Liver (tissue), 9 donors: ENCODE data around the gene BCL2L14. TPM values are rescaled to one million over a fixed set of nuclear protein-coding genes. Genes with fewer than 3 reads are reported as not detected.
A peak's percentile ranks its signal among the peaks of the same experiment; 100 is the strongest.

Source experiments
- DNase-seq: peaks from one replicate; pipeline ENCODE4 v3.0.0-alpha.2; 2017; ENCODE audit warnings: low spot score
- H3K27ac ChIP-seq, 2 donors: one replicate each; pipeline ENCODE4 v1.7.0; 2013; ENCODE audit warnings: inconsistent platforms in 2 of 2, low read length in 2 of 2, control low read depth in 1 of 2, low read depth in 1 of 2, mild to moderate bottlenecking in 1 of 2
- H3K27me3 ChIP-seq, 4 donors: one replicate each; pipeline versions ENCODE4 v1.6.1 to v1.7.0; 2013; ENCODE audit warnings: low read length in 3 of 4, inconsistent platforms in 1 of 4, mild to moderate bottlenecking in 1 of 4, moderate library complexity in 1 of 4; ENCODE audit not compliant: control insufficient read depth in 4 of 4, insufficient read depth in 4 of 4
- H3K36me3 ChIP-seq, 4 donors: one replicate each; pipeline versions ENCODE4 v1.6.1 to v1.7.0; 2013; ENCODE audit warnings: low read length in 3 of 4, mild to moderate bottlenecking in 3 of 4, low read depth in 1 of 4, moderate library complexity in 1 of 4; ENCODE audit not compliant: control insufficient read depth in 4 of 4, insufficient read depth in 3 of 4
- H3K4me1 ChIP-seq, 4 donors: one replicate each; pipeline versions ENCODE4 v1.6.1 to v1.7.0; 2013; ENCODE audit warnings: low read length in 3 of 4, mild to moderate bottlenecking in 3 of 4, moderate library complexity in 1 of 4; ENCODE audit not compliant: control insufficient read depth in 4 of 4, insufficient read depth in 4 of 4
- H3K4me3 ChIP-seq, 3 donors: one replicate each; pipeline versions ENCODE4 v1.6.1 to v1.7.0; 2013; ENCODE audit warnings: low read length in 3 of 3, control low read depth in 1 of 3, low read depth in 1 of 3, mild to moderate bottlenecking in 1 of 3
- H3K9ac ChIP-seq, 2 donors: one replicate each; pipeline ENCODE4 v1.7.0; 2013; ENCODE audit warnings: low read length in 2 of 2, mild to moderate bottlenecking in 2 of 2, moderate library complexity in 2 of 2, control low read depth in 1 of 2, low read depth in 1 of 2
- H3K9me3 ChIP-seq, 4 donors: one replicate each; pipeline versions ENCODE4 v1.6.1 to v1.7.0; 2013; ENCODE audit warnings: low read length in 3 of 4; ENCODE audit not compliant: control insufficient read depth in 4 of 4
- EGR1 ChIP-seq, 2 donors: IDR thresholded peaks; 2 replicates each; pipeline ENCODE4 v1.6.1; 2016 to 2018; ENCODE audit warnings: antibody characterized with exemption in 2 of 2, low read depth in 2 of 2
- FOXA1 ChIP-seq: IDR thresholded peaks from 2 replicates; pipeline ENCODE4 v1.6.1; 2016; ENCODE audit warnings: antibody characterized with exemption
- FOXA2 ChIP-seq: IDR thresholded peaks from 2 replicates; pipeline ENCODE4 v1.6.1; 2016; ENCODE audit warnings: antibody characterized with exemption
- HNF4A ChIP-seq, 2 donors: conservative IDR thresholded peaks; 2 replicates each; pipeline ENCODE4 v1.6.1; 2016; ENCODE audit warnings: antibody characterized with exemption in 2 of 2, mild to moderate bottlenecking in 2 of 2
- HNF4G ChIP-seq: IDR thresholded peaks from 2 replicates; pipeline ENCODE4 v1.6.1; 2016; ENCODE audit warnings: antibody characterized with exemption
- JUND ChIP-seq, 2 donors: IDR thresholded peaks; 2 replicates each; pipeline ENCODE4 v1.6.1; 2016; ENCODE audit warnings: antibody characterized with exemption in 2 of 2
- MAX ChIP-seq: IDR thresholded peaks from 2 replicates; pipeline ENCODE4 v1.6.1; 2016; ENCODE audit warnings: antibody characterized with exemption
- NR2F2 ChIP-seq: IDR thresholded peaks from 2 replicates; pipeline ENCODE4 v1.6.1; 2016; ENCODE audit warnings: antibody characterized with exemption
- RAD21 ChIP-seq, 2 donors: IDR thresholded peaks; 2 replicates each; pipeline ENCODE4 v1.6.1; 2016; ENCODE audit warnings: antibody characterized with exemption in 2 of 2, mild to moderate bottlenecking in 2 of 2
- RXRA ChIP-seq, 2 donors: IDR thresholded peaks; 2 replicates each; pipeline ENCODE4 v1.6.1; 2017 to 2018; ENCODE audit warnings: antibody characterized with exemption in 2 of 2, mild to moderate bottlenecking in 1 of 2
- TAF1 ChIP-seq: conservative IDR thresholded peaks from 2 replicates; pipeline ENCODE4 v1.6.1; 2016; ENCODE audit warnings: antibody characterized with exemption, mild to moderate bottlenecking
- YY1 ChIP-seq: IDR thresholded peaks from 2 replicates; pipeline ENCODE4 v1.6.1; 2016; ENCODE audit warnings: antibody characterized with exemption, mild to moderate bottlenecking
- ZBTB33 ChIP-seq: IDR thresholded peaks from 2 replicates; pipeline ENCODE4 v1.6.1; 2016; ENCODE audit warnings: antibody characterized with exemption
- WGBS: extraction: QIAGEN DNeasy Blood & Tissue Kit; methylation state at CpG from one replicate; pipeline ENCODE4 v1.1.7; 2013; 5-methylcytosine and 5-hydroxymethylcytosine counted together
- polyA plus RNA-seq, 2 donors: library from polyadenylated mRNA; stranded (reverse) in 1 of 2; unstranded in 1 of 2; fragments of 200-250 nt in 1 of 2; fragments of >200 nt in 1 of 2; fragmentation: Nextera tagmentation in 1 of 2; extraction: Ambion mirVana in 1 of 2; gene quantifications; one replicate each; pipeline versions ENCODE4 v1.2.1 to v1.2.3, GENCODE V29; 2013 to 2015
- total RNA-seq, 2 donors: library from RNA; depleted of rRNA; stranded (reverse); fragments of >200 nt; gene quantifications; one replicate each; pipeline ENCODE4 v1.2.3, GENCODE V29; 2014
- TF ChIP-seq, protein P1 (sequence below): IDR thresholded peaks from 2 replicates; pipeline ENCODE4 v1.6.1; 2016; ENCODE audit warnings: antibody characterized with exemption, mild to moderate bottlenecking
- TF ChIP-seq, protein P2 (sequence below): fragments of 150-350 bp; IDR thresholded peaks from 2 replicates; pipeline ENCODE4 v1.5.1; 2017; ENCODE audit warnings: improper control_type of control experiment, low read depth, low read length; ENCODE audit not compliant: missing input control
- donor health status: healthy.
- donor health status: healthy.
- donor health status: healthy.
- donor health status: healthy.
- donor health status: healthy.

BCL2L14 gene
- total and polyA plus RNA-seq, 4 donors: 0.15 to 2.5 (median 0.19) TPM

DNA sequence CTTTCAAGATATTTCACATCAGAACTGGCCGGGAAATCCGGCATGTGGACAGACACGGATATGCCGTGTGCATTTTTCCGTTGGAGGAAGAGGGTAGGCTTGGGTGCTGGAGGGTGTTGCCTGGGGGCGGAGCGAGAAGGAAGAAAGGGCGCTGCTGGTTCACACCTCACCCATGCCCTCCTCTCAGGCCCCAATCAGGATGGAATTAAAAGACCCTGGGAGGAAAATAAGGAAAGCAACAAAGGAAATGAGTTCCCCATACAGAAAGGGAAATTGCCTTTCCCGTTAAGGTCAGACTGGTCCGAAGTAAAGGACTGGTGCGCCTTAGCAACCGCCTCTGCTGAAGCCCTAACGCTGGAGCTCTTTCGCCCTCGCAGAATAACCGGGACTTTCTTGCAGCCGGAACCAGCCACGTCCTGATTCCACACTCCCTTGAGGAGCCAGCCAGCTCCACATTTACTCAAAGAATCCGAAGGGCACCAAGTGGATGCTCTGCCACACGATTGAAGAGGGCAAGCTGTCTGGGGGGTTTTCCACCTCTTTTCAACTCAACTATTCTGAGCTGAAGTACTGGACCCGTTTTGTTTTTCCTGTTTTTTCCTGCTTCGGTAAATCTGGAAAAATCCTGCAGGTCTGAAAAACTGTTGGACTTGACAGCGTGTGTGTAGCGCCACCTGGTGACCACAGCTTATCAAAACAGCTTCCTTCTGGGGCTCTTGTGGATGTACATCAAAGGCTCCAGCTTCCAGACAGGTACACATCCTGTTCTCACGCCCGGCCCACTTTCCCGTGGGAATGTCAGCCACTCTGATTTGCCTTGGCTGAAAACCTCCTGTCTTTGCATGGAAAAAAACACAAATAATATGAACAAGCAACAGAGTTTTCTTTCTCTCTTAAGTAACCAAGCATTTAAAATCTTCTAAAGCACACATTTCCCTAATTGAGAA, 37.6 kb upstream of the BCL2L14 start:
- Histone ChIP-seq H3K4me1 (peaks cover 0 to 9% (median 3%) of the 10 kb centered on the region in 4 donors), H3K27ac (peak overlapping the region in 1 of 2 donors; percentile 3), H3K9ac (no peak overlapping the region), H3K4me3 (peak overlapping the region; percentile 8 to 38 (median 11)), H3K27me3 (no peaks in the 10 kb centered on the region), H3K36me3 (no peaks in the 10 kb centered on the region), H3K9me3 (no peaks in the 10 kb centered on the region)
- peak; percentile 66 for DNase-seq
- TF ChIP-seq JUND (IDR thresholded peaks at IDR 0.05) (peak in 1 of 2 donors; percentile 16), MAX (peak; percentile 35), RAD21 (IDR thresholded peaks at IDR 0.05) (peak; percentile 98), HNF4G (no peak), YY1 (no peak), RXRA (IDR thresholded peaks at IDR 0.05) (no peak)
- TF ChIP-seq, protein P1, sequence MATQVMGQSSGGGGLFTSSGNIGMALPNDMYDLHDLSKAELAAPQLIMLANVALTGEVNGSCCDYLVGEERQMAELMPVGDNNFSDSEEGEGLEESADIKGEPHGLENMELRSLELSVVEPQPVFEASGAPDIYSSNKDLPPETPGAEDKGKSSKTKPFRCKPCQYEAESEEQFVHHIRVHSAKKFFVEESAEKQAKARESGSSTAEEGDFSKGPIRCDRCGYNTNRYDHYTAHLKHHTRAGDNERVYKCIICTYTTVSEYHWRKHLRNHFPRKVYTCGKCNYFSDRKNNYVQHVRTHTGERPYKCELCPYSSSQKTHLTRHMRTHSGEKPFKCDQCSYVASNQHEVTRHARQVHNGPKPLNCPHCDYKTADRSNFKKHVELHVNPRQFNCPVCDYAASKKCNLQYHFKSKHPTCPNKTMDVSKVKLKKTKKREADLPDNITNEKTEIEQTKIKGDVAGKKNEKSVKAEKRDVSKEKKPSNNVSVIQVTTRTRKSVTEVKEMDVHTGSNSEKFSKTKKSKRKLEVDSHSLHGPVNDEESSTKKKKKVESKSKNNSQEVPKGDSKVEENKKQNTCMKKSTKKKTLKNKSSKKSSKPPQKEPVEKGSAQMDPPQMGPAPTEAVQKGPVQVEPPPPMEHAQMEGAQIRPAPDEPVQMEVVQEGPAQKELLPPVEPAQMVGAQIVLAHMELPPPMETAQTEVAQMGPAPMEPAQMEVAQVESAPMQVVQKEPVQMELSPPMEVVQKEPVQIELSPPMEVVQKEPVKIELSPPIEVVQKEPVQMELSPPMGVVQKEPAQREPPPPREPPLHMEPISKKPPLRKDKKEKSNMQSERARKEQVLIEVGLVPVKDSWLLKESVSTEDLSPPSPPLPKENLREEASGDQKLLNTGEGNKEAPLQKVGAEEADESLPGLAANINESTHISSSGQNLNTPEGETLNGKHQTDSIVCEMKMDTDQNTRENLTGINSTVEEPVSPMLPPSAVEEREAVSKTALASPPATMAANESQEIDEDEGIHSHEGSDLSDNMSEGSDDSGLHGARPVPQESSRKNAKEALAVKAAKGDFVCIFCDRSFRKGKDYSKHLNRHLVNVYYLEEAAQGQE: peak; percentile 20
- TF ChIP-seq, protein P2, sequence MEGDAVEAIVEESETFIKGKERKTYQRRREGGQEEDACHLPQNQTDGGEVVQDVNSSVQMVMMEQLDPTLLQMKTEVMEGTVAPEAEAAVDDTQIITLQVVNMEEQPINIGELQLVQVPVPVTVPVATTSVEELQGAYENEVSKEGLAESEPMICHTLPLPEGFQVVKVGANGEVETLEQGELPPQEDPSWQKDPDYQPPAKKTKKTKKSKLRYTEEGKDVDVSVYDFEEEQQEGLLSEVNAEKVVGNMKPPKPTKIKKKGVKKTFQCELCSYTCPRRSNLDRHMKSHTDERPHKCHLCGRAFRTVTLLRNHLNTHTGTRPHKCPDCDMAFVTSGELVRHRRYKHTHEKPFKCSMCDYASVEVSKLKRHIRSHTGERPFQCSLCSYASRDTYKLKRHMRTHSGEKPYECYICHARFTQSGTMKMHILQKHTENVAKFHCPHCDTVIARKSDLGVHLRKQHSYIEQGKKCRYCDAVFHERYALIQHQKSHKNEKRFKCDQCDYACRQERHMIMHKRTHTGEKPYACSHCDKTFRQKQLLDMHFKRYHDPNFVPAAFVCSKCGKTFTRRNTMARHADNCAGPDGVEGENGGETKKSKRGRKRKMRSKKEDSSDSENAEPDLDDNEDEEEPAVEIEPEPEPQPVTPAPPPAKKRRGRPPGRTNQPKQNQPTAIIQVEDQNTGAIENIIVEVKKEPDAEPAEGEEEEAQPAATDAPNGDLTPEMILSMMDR: peak; percentile 89
- 11% methylated on average over 27 of the region's 27 CpGs for WGBS

DNA sequence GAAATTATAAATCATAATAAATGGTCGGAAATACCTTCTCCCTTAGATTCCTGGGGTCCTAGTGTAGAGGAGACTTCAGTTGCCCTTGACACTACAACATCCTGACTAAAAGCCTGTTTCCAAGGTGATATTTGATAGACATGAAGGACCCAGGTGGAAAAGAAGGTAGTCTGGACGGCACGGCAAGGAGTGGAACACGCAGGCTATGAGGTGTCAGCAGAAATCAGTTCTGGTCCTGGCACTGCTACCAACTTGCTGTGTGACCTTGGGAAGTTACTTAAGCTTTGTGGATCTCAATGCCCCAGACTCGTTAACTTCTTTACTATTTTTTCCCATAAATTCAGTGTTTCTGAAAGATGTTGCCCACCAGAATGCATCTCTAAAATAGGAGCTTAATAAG, 36.9 kb upstream of the BCL2L14 start:
- Histone ChIP-seq H3K36me3 (no peaks in the 10 kb centered on the region), H3K4me1 (peaks cover 0 to 9% (median 3%) of the 10 kb centered on the region in 4 donors), H3K27ac (no peak overlapping the region), H3K27me3 (no peaks in the 10 kb centered on the region), H3K9ac (no peak overlapping the region), H3K9me3 (no peaks in the 10 kb centered on the region), H3K4me3 (no peak overlapping the region)
- no peak for DNase-seq
- TF ChIP-seq TAF1 (no peak), EGR1 (IDR thresholded peaks at IDR 0.05; ENCODE audit: low read depth in 2 of 2) (no peak), JUND (IDR thresholded peaks at IDR 0.05) (no peak), HNF4A (conservative IDR thresholded peaks at IDR 0.05) (no peak), NR2F2 (no peak), FOXA2 (no peak), ZBTB33 (no peak), RAD21 (IDR thresholded peaks at IDR 0.05) (no peak), FOXA1 (no peak)
- TF ChIP-seq, protein P1: no peak
- TF ChIP-seq, protein P2: no peak
- 43% methylated on average over 5 of the region's 5 CpGs for WGBS
